ENCODE data around the gene ADM2.

GRCh38 chr22:50527921-50528681 is 46.8 kb downstream of the ADM2 start:
- no peak for TF ChIP-seq POLR2A (IDR thresholded peaks at IDR 0.05)
- TF ChIP-seq CTCF (IDR thresholded peaks at IDR 0.05): no peak

Data from right lobe of liver (tissue), 4 donors.